Neuron (in vitro differentiated cells): ENCODE results near the gene CD81.

Experiments used
- H2AFZ ChIP-seq: one replicate; pipeline ENCODE4 v1.6.1; 2013; ENCODE audit warnings: low read depth, mild to moderate bottlenecking, inconsistent platforms, low read length, moderate library complexity
- H3K27me3 ChIP-seq: one replicate; pipeline ENCODE4 v1.6.1; 2013; ENCODE audit warnings: low read length; ENCODE audit not compliant: insufficient read depth
- H3K36me3 ChIP-seq: one replicate; pipeline ENCODE4 v1.6.1; 2013; ENCODE audit warnings: low read length; ENCODE audit not compliant: insufficient read depth
- H3K4me1 ChIP-seq: one replicate; pipeline ENCODE4 v1.6.1; 2013; ENCODE audit warnings: low read length; ENCODE audit not compliant: insufficient read depth
- H3K4me3 ChIP-seq: 2 replicates; pipeline ENCODE4 v1.5.1; 2013; ENCODE audit warnings: mild to moderate bottlenecking, low read length, moderate library complexity
- H3K9me3 ChIP-seq: one replicate; pipeline ENCODE4 v1.6.1; 2013; ENCODE audit warnings: low read length

The CD81 gene

GRCh38 chr11:2393111-2393868 is 16.2 kb downstream of the CD81 start:
- no peaks in the 10 kb centered on the region for H3K27me3 ChIP-seq
- H3K4me1 ChIP-seq = peaks cover 10% of the 10 kb centered on the region
- H3K9me3 ChIP-seq = no peaks in the 10 kb centered on the region
- peaks cover 33% of the 10 kb centered on the region for H3K36me3 ChIP-seq
- no peak overlapping the region for H3K4me3 ChIP-seq
- no peak overlapping the region for H2AFZ ChIP-seq

GRCh38 chr11:2393941-2394817 is 17.1 kb downstream of the CD81 start:
- no peak overlapping the region for H3K4me3 ChIP-seq
- H3K9me3 ChIP-seq = no peaks in the 10 kb centered on the region
- H2AFZ ChIP-seq = no peak overlapping the region
- H3K4me1 ChIP-seq = peaks cover 4% of the 10 kb centered on the region
- no peaks in the 10 kb centered on the region for H3K27me3 ChIP-seq
- H3K36me3 ChIP-seq = peaks cover 34% of the 10 kb centered on the region

GRCh38 chr11:2394818-2395105 is 17.7 kb downstream of the CD81 start:
- no peaks in the 10 kb centered on the region for H3K9me3 ChIP-seq
- H3K36me3 ChIP-seq = peaks cover 34% of the 10 kb centered on the region
- no peak overlapping the region for H2AFZ ChIP-seq
- H3K4me3 ChIP-seq = no peak overlapping the region
- no peaks in the 10 kb centered on the region for H3K27me3 ChIP-seq
- H3K4me1 ChIP-seq = peaks cover 9% of the 10 kb centered on the region

- H3K27me3 ChIP-seq = no peaks in the 10 kb centered on the region
- peaks cover 9% of the 10 kb centered on the region for H3K4me1 ChIP-seq
- peaks cover 34% of the 10 kb centered on the region for H3K36me3 ChIP-seq
- no peak overlapping the region for H3K4me3 ChIP-seq
- no peaks in the 10 kb centered on the region for H3K9me3 ChIP-seq
- no peak overlapping the region for H2AFZ ChIP-seq
Measured at GRCh38 chr11:2395211-2395730, 18.2 kb downstream of the CD81 start.

- H3K4me3 ChIP-seq = no peak overlapping the region
- no peaks in the 10 kb centered on the region for H3K9me3 ChIP-seq
- peaks cover 9% of the 10 kb centered on the region for H3K4me1 ChIP-seq
- no peaks in the 10 kb centered on the region for H3K27me3 ChIP-seq
- H3K36me3 ChIP-seq = peaks cover 34% of the 10 kb centered on the region
- no peak overlapping the region for H2AFZ ChIP-seq
Measured at GRCh38 chr11:2395856-2396255, 18.7 kb downstream of the CD81 start.

GRCh38 chr11:2396471-2396870 is 19.4 kb downstream of the CD81 start:
- Histone ChIP-seq H2AFZ (no peak overlapping the region), H3K4me3 (no peak overlapping the region), H3K9me3 (no peaks in the 10 kb centered on the region), H3K4me1 (peaks cover 12% of the 10 kb centered on the region), H3K27me3 (no peaks in the 10 kb centered on the region), H3K36me3 (peaks cover 31% of the 10 kb centered on the region)

- Histone ChIP-seq H3K4me3 (no peak overlapping the region), H3K36me3 (peaks cover 25% of the 10 kb centered on the region), H2AFZ (no peak overlapping the region), H3K27me3 (no peaks in the 10 kb centered on the region), H3K4me1 (peaks cover 17% of the 10 kb centered on the region), H3K9me3 (no peaks in the 10 kb centered on the region)
Measured at GRCh38 chr11:2397005-2397404, 19.9 kb downstream of the CD81 start.

GRCh38 chr11:2398664-2399355 is 21.7 kb downstream of the CD81 start:
- H2AFZ ChIP-seq = no peak overlapping the region
- H3K27me3 ChIP-seq = no peaks in the 10 kb centered on the region
- H3K4me1 ChIP-seq = peaks cover 17% of the 10 kb centered on the region
- peaks cover 36% of the 10 kb centered on the region for H3K36me3 ChIP-seq
- H3K9me3 ChIP-seq = no peaks in the 10 kb centered on the region
- H3K4me3 ChIP-seq = peak overlapping the region; percentile 69

GRCh38 chr11:2399488-2400068 is 22.5 kb downstream of the CD81 start:
- H3K27me3 ChIP-seq = no peaks in the 10 kb centered on the region
- H3K9me3 ChIP-seq = no peaks in the 10 kb centered on the region
- H2AFZ ChIP-seq = no peak overlapping the region
- peaks cover 36% of the 10 kb centered on the region for H3K36me3 ChIP-seq
- peak overlapping the region; percentile 69 for H3K4me3 ChIP-seq
- H3K4me1 ChIP-seq = peaks cover 17% of the 10 kb centered on the region

- Histone ChIP-seq H3K36me3 (peaks cover 36% of the 10 kb centered on the region), H3K27me3 (no peaks in the 10 kb centered on the region), H3K9me3 (no peaks in the 10 kb centered on the region), H2AFZ (peak within 1 kb of the TSS; percentile 58), H3K4me3 (peak within 1 kb of the TSS; percentile 99), H3K4me1 (peaks cover 17% of the 10 kb centered on the region)
Measured at GRCh38 chr11:2400069-2400761, 23.1 kb downstream of the CD81 start, which contains the start of gene TSSC4. TSS of gene TSSC4 (plus strand) at chr11:2400750. CDS start at chr11:2402634, 1,884 bp downstream.

- Histone ChIP-seq H3K4me1 (peaks cover 17% of the 10 kb centered on the region), H3K4me3 (peak overlapping the region; percentile 99), H3K36me3 (peaks cover 30% of the 10 kb centered on the region)
Measured at GRCh38 chr11:2400762-2401435, 23.8 kb downstream of the CD81 start.

More at GRCh38 chr11:2400762-2401435, 23.8 kb downstream of the CD81 start:
- no peaks in the 10 kb centered on the region for H3K9me3 ChIP-seq
- H3K27me3 ChIP-seq = no peaks in the 10 kb centered on the region
- peak overlapping the region; percentile 58 for H2AFZ ChIP-seq
